ENCODE data around the gene GHITM.

DNA sequence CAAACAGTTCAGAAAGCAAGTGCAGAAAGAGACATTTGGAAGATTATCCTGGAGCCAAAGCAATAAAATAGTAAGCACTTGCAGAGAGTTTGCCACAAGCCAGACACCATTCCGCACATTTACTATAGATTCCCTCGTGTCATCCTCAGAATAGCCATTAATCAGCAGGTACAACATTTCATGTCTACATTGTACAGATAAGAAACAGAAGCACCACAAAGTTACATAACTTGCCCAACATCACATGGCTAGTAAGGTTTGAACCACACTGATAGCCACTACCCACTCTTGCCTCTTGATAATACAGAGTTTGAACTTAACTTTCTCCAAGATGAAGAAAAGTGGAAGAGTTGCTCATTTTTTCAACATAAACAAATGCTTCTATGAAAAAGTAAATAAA lies 40.6 kb upstream of the GHITM start:
- TF ChIP-seq CTCF (conservative IDR thresholded peaks at IDR 0.05; ENCODE audit: low read depth, low read length), result no peak
- no peak for TF ChIP-seq POLR2A (IDR thresholded peaks at IDR 0.05; ENCODE audit: low read depth, low read length)
- no peak for TF ChIP-seq MAFK (IDR thresholded peaks at IDR 0.05; ENCODE audit: low read depth, low read length)
- no peak for TF ChIP-seq CEBPB (IDR thresholded peaks at IDR 0.05; ENCODE audit: low read depth, low read length)
- no peak for TF ChIP-seq MXI1 (IDR thresholded peaks at IDR 0.05; ENCODE audit: borderline replicate concordance, low read depth, low read length)
- TF ChIP-seq, protein P1, sequence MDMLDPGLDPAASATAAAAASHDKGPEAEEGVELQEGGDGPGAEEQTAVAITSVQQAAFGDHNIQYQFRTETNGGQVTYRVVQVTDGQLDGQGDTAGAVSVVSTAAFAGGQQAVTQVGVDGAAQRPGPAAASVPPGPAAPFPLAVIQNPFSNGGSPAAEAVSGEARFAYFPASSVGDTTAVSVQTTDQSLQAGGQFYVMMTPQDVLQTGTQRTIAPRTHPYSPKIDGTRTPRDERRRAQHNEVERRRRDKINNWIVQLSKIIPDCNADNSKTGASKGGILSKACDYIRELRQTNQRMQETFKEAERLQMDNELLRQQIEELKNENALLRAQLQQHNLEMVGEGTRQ (IDR thresholded peaks at IDR 0.05; ENCODE audit: low read depth, low read length), result no peak
- TF ChIP-seq NFE2L2 (IDR thresholded peaks at IDR 0.05; ENCODE audit: low read depth, low read length), result no peak
- no peak for TF ChIP-seq RFX5 (IDR thresholded peaks at IDR 0.05; ENCODE audit: low read depth, low read length)
- TF ChIP-seq RAD21 (IDR thresholded peaks at IDR 0.05; ENCODE audit: low read length), result no peak
- no peak for TF ChIP-seq RCOR1 (IDR thresholded peaks at IDR 0.05; ENCODE audit: insufficient replicate concordance, low read length)
- no peak for TF ChIP-seq MAZ (IDR thresholded peaks at IDR 0.05; ENCODE audit: borderline replicate concordance, low read depth, low read length)
